ENCODE measurements around the gene CAMKK1. TPM values are rescaled to one million over a fixed set of nuclear protein-coding genes. Genes with fewer than 3 reads are reported as not detected.

CAMKK1 gene
- total RNA-seq, 2 donors from 2014 or later, result 3.8 to 6.9 TPM

DNA sequence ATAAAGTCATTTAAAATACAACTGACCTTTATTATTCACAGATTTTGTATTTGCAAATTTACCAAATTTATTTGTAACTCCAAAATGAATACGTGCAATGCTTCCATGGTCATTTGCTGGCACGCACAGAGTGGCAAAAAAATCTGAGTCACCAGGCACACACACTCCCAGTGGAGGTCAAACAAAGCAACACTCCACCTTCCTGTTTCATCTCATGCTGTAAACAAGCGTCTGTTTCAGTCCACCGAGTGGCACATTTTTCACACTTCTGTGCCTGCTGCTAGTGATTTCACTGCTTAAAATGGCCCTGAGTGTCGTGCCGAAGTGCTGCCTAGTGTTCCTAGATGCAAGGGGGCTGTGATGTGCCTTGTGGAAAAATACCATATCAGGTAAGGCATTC is 74.1 kb downstream of the CAMKK1 start:
- peak overlapping the region in 1 of 2 donors; percentile 77 for H3K27ac Mint-ChIP-seq
- H3K36me3 Mint-ChIP-seq, result peaks cover 9% of the 10 kb centered on the region in 2 donors
- no peaks in the 10 kb centered on the region for H3K9me3 Mint-ChIP-seq
- DNase-seq (ENCODE audit: low spot score in 2 of 2) (no peak), ATAC-seq (no peak)

GRCh38 chr17:3817851-3818605 is 74.8 kb downstream of the CAMKK1 start:
- no peak for DNase-seq (ENCODE audit: low spot score in 2 of 2)
- no peak for ATAC-seq
- H3K9me3 Mint-ChIP-seq, result no peaks in the 10 kb centered on the region
- H3K27ac Mint-ChIP-seq, result peak overlapping the region in 1 of 2 donors; percentile 77
- H3K36me3 Mint-ChIP-seq, result peaks cover 9% of the 10 kb centered on the region in 2 donors

GRCh38 chr17:3815925-3816324 is 76.9 kb downstream of the CAMKK1 start:
- no peak overlapping the region for H3K27ac Mint-ChIP-seq
- peaks cover 9 to 15% of the 10 kb centered on the region in 2 donors for H3K36me3 Mint-ChIP-seq
- DNase-seq (ENCODE audit: low spot score in 2 of 2), result no peak
- no peak for ATAC-seq
- H3K9me3 Mint-ChIP-seq, result no peaks in the 10 kb centered on the region

DNA sequence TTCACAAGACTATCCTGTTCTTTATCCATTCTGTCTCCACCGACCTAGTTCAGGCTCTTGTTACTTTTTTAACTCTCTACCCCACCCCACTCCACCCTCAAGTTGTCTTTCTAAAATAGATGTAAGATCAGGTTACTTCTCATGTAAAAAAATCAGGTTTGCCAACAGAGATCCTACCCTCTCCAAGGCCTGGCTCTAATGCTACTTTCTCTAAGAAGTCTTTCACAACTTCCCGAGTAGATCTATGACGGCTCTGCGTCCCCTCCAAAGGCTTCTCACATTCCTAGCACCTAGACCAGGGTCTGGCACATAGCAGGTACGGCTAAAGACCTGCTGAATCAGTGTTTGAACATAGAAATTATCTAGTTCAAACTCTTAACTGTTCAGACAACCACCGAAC is 77.7 kb downstream of the CAMKK1 start:
- ATAC-seq, result no peak
- peaks cover 12 to 15% of the 10 kb centered on the region in 2 donors for H3K36me3 Mint-ChIP-seq
- DNase-seq (ENCODE audit: low spot score in 2 of 2), result no peak
- no peak overlapping the region for H3K27ac Mint-ChIP-seq
- no peaks in the 10 kb centered on the region for H3K9me3 Mint-ChIP-seq

- ATAC-seq (no peak), DNase-seq (ENCODE audit: low spot score in 2 of 2) (peak in 1 of 2 donors; percentile 11)
- no peak overlapping the region for H3K27ac Mint-ChIP-seq
- H3K36me3 Mint-ChIP-seq, result peaks cover 19 to 20% of the 10 kb centered on the region in 2 donors
- H3K9me3 Mint-ChIP-seq, result no peaks in the 10 kb centered on the region
Measured at GRCh38 chr17:3814361-3814760, 78.5 kb downstream of the CAMKK1 start.

- Mint-ChIP-seq H3K9me3 (no peaks in the 10 kb centered on the region), H3K27ac (no peak overlapping the region), H3K36me3 (peaks cover 10 to 15% of the 10 kb centered on the region in 2 donors)
- DNase-seq (ENCODE audit: low spot score in 2 of 2), result peak in 1 of 2 donors; percentile 23
- no peak for ATAC-seq
Measured at GRCh38 chr17:3813171-3813570, 79.7 kb downstream of the CAMKK1 start.

GRCh38 chr17:3812771-3813170 is 80.1 kb downstream of the CAMKK1 start:
- Mint-ChIP-seq H3K27ac (peak overlapping the region in 1 of 2 donors; percentile 12), H3K9me3 (no peaks in the 10 kb centered on the region), H3K36me3 (peaks cover 9 to 19% of the 10 kb centered on the region in 2 donors)
- ATAC-seq, result no peak
- DNase-seq (ENCODE audit: low spot score in 2 of 2), result no peak

GRCh38 chr17:3812284-3812683 is 80.6 kb downstream of the CAMKK1 start:
- H3K36me3 Mint-ChIP-seq, result peaks cover 9 to 19% of the 10 kb centered on the region in 2 donors
- H3K9me3 Mint-ChIP-seq, result no peaks in the 10 kb centered on the region
- no peak for DNase-seq (ENCODE audit: low spot score in 2 of 2)
- no peak for ATAC-seq
- peak overlapping the region in 1 of 2 donors; percentile 44 for H3K27ac Mint-ChIP-seq

Other genes with a start within 250 kb of the CAMKK1 start
- 10 to 100 TPM; 17.2 to 24.7 TPM for gene TAX1BP3, start 224.5 kb downstream of the CAMKK1 start, total RNA-seq
- gene EMC6, start 224.2 kb downstream of the CAMKK1 start, total RNA-seq, result 10 to 100 TPM; 41.6 to 49.8 TPM
- 100 to 1,000 TPM in 1 of 2 donors, 10 to 100 TPM in 1; 82.9 to 120 TPM for gene P2RX5, start 196.9 kb downstream of the CAMKK1 start, total RNA-seq
- 10 to 100 TPM; 24.0 to 26.6 TPM for gene HASPIN, start 169.2 kb downstream of the CAMKK1 start, total RNA-seq
- 10 to 100 TPM; 36.7 to 48.0 TPM for gene ITGAE, start 91.9 kb downstream of the CAMKK1 start, total RNA-seq
- 10 to 100 TPM; 35.4 to 44.4 TPM for gene NCBP3, start 46.8 kb downstream of the CAMKK1 start, total RNA-seq
- gene P2RX1, start 23.4 kb upstream of the CAMKK1 start, total RNA-seq, result 1 to 10 TPM in 1 of 2 donors, under 1 TPM in 1; 0.14 to 1.5 TPM
- 100 to 1,000 TPM in 1 of 2 donors, 10 to 100 TPM in 1; 83.0 to 110 TPM for gene ATP2A3, start 71.4 kb upstream of the CAMKK1 start, total RNA-seq
- gene ZZEF1, start 250.0 kb upstream of the CAMKK1 start, total RNA-seq, result 10 to 100 TPM; 37.0 to 50.0 TPM

Measured in activated naive CD4-positive, alpha-beta T cell treated with anti-CD3 and anti-CD28 coated beads, Interleukin-2, amount 50 U/mL, for 72 hours (primary cell).